GM12878 (cell line): Measurements from ENCODE around the gene ABCA3. TPM values are rescaled to one million over a fixed set of nuclear protein-coding genes. Genes with fewer than 3 reads are reported as not detected.

ENCODE experiments used
- ATAC-seq: fragments of 200-7000 bp; cut with Tn5 transposase; 3 replicates; pipeline ENCODE4 v1.9.1; 2020; ENCODE audit warnings: mild to moderate bottlenecking, moderate library complexity
- BruUV-seq: library from RNA; stranded (reverse); fragments of 400-500 nt; replicated peaks from 2 replicates; lab custom pipeline; 2021; lab: Mats Ljungman, UMichigan
- CTCF ChIA-PET: fragments of 300-600 bp; sonication (Branson Sonifier 250); formaldehyde crosslinking; extraction: SDS; loops from one replicate; lab custom pipeline; 2021; ENCODE audit warnings: inconsistent platforms; lab: Yijun Ruan, JAX
- POLR2A ChIA-PET: fragments of 350-600 bp; formaldehyde crosslinking; extraction: SDS; loops from one replicate; lab custom pipeline; 2021; ENCODE audit warnings: inconsistent platforms; lab: Charles Lee
- RAD21 ChIA-PET: fragments of 300-600 bp; sonication (Branson Sonifier 250); formaldehyde crosslinking; loops from one replicate; lab custom pipeline; 2023; ENCODE audit warnings: antibody characterized with exemption; ENCODE audit not compliant: unreplicated experiment; lab: Charles Lee
- SMC1A ChIA-PET: fragments of 300-600 bp; sonication (Branson Sonifier 250); formaldehyde crosslinking; loops from one replicate; lab custom pipeline; 2023; ENCODE audit not compliant: unreplicated experiment, uncharacterized antibody; lab: Charles Lee
- DNase-seq: peaks from one replicate; pipeline ENCODE4 v3.0.0-alpha.2; 2011; ENCODE audit warnings: low read depth, low spot score
- FAIRE-seq: peaks from 3 replicates; lab custom pipeline; 2011; peaks lifted over from hg19 to GRCh38; lab: Jason Lieb, UNC
- H2AFZ ChIP-seq: 2 replicates; pipeline ENCODE4 v1.6.0; 2011; ENCODE audit warnings: low read depth, low read length, control low read depth; ENCODE audit not compliant: control insufficient read depth
- H3K27ac ChIP-seq: 2 replicates; pipeline ENCODE4 v1.5.1; 2011; ENCODE audit warnings: control low read depth; ENCODE audit not compliant: control insufficient read depth, insufficient read depth
- H3K27me3 ChIP-seq, 2 experiments: replicated peaks in 1 of 2; 2 replicates each; pipeline versions ENCODE4 v1.6.0 to v1.6.1; 2011; ENCODE audit warnings: low read length in 1 of 2; ENCODE audit not compliant: control insufficient read depth in 2 of 2, insufficient read depth in 2 of 2
- H3K36me3 ChIP-seq, 2 experiments: 2 replicates each; pipeline ENCODE4 v1.5.1; 2011; ENCODE audit warnings: low read length in 1 of 2; ENCODE audit not compliant: control insufficient read depth in 2 of 2, insufficient read depth in 2 of 2
- H3K4me1 ChIP-seq: 2 replicates; pipeline ENCODE4 v1.6.1; 2011; ENCODE audit warnings: mild to moderate bottlenecking, low read length, moderate library complexity, mixed read lengths; ENCODE audit not compliant: control insufficient read depth, insufficient read depth
- H3K4me2 ChIP-seq: 2 replicates; pipeline ENCODE4 v1.6.0; 2011; ENCODE audit warnings: control low read depth; ENCODE audit not compliant: control insufficient read depth, insufficient read depth
- H3K4me3 ChIP-seq: fragments of 200-600 bp; sonication (generic); 2 replicates; pipeline ENCODE4 v1.5.1; 2016
- H3K79me2 ChIP-seq: 2 replicates; pipeline ENCODE4 v1.6.0; 2011; ENCODE audit warnings: low read length; ENCODE audit not compliant: control insufficient read depth, insufficient read depth
- H3K9ac ChIP-seq: 2 replicates; pipeline ENCODE4 v1.8.0; 2011; ENCODE audit warnings: low read length, control low read depth, mixed read lengths; ENCODE audit not compliant: control insufficient read depth, insufficient read depth
- H3K9me3 ChIP-seq: replicated peaks from 3 replicates; pipeline ENCODE4 v1.5.1; 2011; ENCODE audit warnings: mild to moderate bottlenecking, low read length; ENCODE audit not compliant: control insufficient read depth, insufficient read depth
- H4K20me1 ChIP-seq: 2 replicates; pipeline ENCODE4 v1.6.0; 2011; ENCODE audit not compliant: control insufficient read depth, insufficient read depth
- JUND ChIP-seq: IDR thresholded peaks from 2 replicates; pipeline ENCODE4 v1.6.1; 2012; ENCODE audit warnings: low read depth, mild to moderate bottlenecking, low read length, improper control_type of control experiment, moderate library complexity
- MTA2 ChIP-seq: fragments of 450-650 bp; IDR thresholded peaks from 2 replicates; pipeline ENCODE4 v1.6.1; 2016; ENCODE audit warnings: low read depth, mild to moderate bottlenecking, moderate library complexity
- POLR2A ChIP-seq: IDR thresholded peaks from 2 replicates; pipeline ENCODE4 v1.6.1; 2011; ENCODE audit warnings: low read depth, mild to moderate bottlenecking, low read length
- WGBS: methylation state at CpG from one replicate; pipeline ENCODE4 v1.1.6; 2016; ENCODE audit warnings: low lambda C conversion rate; ENCODE audit not compliant: insufficient replicate concordance, insufficient coverage; ENCODE audit errors: missing lambda C conversion rate; 5-methylcytosine and 5-hydroxymethylcytosine counted together
- in situ Hi-C: fragments of 300-500 bp; cut with MboI; formaldehyde crosslinking; loops from 9 replicates; pipeline ENCODE4 v1.14.3; 2018; ENCODE audit warnings: mixed read lengths
- intact Hi-C: fragments of 100-400 bp; cut with micrococcal nuclease; formaldehyde crosslinking; loops from one replicate; pipeline ENCODE4 v1.14.2; 2022; ENCODE audit not compliant: unreplicated experiment
- polyA plus RNA-seq, 11 experiments: library from polyadenylated mRNA; depleted of rRNA in 4 of 11; unstranded in 6 of 11; stranded (reverse) in 5 of 11; fragments of >200 nt; fragmentation: Nextera tagmentation in 4 of 11; fragmentation: Illumina TruSeq in 1 of 11; extraction: Ambion mirVana in 4 of 11; extraction: Trizol in 1 of 11; gene quantifications; 1 replicate in 1 of 11; 2 replicates in 10 of 11; pipeline versions ENCODE4 v1.2.1 to v1.2.3, GENCODE V29; 2011 to 2016; ENCODE audit warnings: inconsistent platforms in 2 of 11, missing spikeins in 2 of 11, low read depth in 1 of 11
- total RNA-seq, 4 experiments: library from RNA; depleted of rRNA in 3 of 4; stranded (reverse); fragments of >200 nt in 3 of 4; fragmentation: Illumina TruSeq in 1 of 4; extraction: Trizol in 1 of 4; gene quantifications; 2 replicates each; pipeline versions ENCODE4 v1.2.1 to v1.2.3, GENCODE V29; 2013 to 2021
- TF ChIP-seq, protein P1 (sequence below): fragments of 450-650 bp; IDR thresholded peaks from 2 replicates; pipeline ENCODE4 v1.6.1; 2017; ENCODE audit warnings: mild to moderate bottlenecking
- TF ChIP-seq, protein P2 (sequence below): IDR thresholded peaks from 2 replicates; pipeline ENCODE4 v1.6.1; 2012; ENCODE audit warnings: improper control_type of control experiment, low read depth, low read length; ENCODE audit not compliant: insufficient replicate concordance
- TF ChIP-seq, protein P3 (sequence below): IDR thresholded peaks from 2 replicates; pipeline ENCODE4 v1.6.1; 2011; ENCODE audit warnings: mild to moderate bottlenecking, low read depth, low read length, moderate library complexity; ENCODE audit not compliant: insufficient replicate concordance

Gene ABCA3
- total and polyA plus RNA-seq, 10 of the 15 experiments (the other 5 are each of a cell fraction or from before 2014, with no cell fraction given): 0.71 to 17.6 (median 6.7) TPM

DNA sequence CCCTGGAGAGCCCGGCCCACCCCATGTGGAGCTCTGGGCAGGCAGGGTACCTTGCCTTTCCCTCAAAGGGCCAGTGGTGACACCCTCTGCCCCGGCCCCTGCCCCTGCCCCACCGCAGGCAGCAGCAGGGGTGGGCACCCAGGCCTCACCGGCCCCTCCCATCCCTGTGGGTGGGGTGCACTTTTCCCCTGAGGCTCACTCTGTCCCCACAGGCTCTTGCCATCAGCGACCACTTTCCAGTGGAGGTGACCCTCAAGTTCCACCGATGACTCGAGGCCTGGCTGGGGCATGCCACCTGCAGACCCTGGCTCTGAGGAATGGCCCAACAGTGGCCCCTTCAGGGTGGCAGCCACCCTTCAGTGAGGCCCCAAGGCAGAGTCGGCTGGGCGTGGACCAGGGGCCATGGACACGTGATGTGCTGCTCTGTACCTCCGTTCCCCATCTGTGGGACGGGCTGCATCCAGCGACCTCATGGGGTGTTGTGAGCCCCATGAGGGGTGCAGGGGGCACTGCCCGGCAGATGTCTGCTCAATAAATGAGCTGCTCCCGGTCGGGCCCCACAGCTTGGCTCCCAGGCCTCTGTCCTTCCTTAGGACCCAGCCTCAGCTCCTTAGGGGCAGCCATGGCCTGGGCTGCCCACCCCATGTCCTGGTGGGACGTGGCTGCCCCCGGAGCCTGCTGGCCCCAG, 102.2 kb downstream of the ABCA3 start:
- Histone ChIP-seq H3K79me2 (no peaks in the 10 kb centered on the region), H4K20me1 (no peaks in the 10 kb centered on the region), H3K9ac (no peak overlapping the region), H3K9me3 (no peaks in the 10 kb centered on the region), H3K4me3 (no peak overlapping the region), H2AFZ (no peak overlapping the region), H3K36me3 (peaks cover 0 to 22% of the 10 kb centered on the region in 2 experiments; a peak in 3 of 4 replicates), H3K4me2 (no peak overlapping the region), H3K4me1 (no peaks in the 10 kb centered on the region), H3K27me3 (no peaks in the 10 kb centered on the region), H3K27ac (no peak overlapping the region)
- 72% methylated on average over 17 of the region's 18 CpGs for WGBS
- CTCF ChIA-PET: no interaction called here
- in situ Hi-C loops: no loop called here
- FAIRE-seq (no peak), DNase-seq (no peak), ATAC-seq (peak; percentile 10)
- RAD21 ChIA-PET: no interaction called here
- intact Hi-C loops: no loop called here
- SMC1A ChIA-PET: interaction anchor here (0.5 kb wide), 1 partner anchor 9 kb away, joined by 3 read pairs; no protein-coding TSS in a partner anchor
- TF ChIP-seq MTA2 (no peak), POLR2A (peak; percentile 38)
- TF ChIP-seq, protein P1, sequence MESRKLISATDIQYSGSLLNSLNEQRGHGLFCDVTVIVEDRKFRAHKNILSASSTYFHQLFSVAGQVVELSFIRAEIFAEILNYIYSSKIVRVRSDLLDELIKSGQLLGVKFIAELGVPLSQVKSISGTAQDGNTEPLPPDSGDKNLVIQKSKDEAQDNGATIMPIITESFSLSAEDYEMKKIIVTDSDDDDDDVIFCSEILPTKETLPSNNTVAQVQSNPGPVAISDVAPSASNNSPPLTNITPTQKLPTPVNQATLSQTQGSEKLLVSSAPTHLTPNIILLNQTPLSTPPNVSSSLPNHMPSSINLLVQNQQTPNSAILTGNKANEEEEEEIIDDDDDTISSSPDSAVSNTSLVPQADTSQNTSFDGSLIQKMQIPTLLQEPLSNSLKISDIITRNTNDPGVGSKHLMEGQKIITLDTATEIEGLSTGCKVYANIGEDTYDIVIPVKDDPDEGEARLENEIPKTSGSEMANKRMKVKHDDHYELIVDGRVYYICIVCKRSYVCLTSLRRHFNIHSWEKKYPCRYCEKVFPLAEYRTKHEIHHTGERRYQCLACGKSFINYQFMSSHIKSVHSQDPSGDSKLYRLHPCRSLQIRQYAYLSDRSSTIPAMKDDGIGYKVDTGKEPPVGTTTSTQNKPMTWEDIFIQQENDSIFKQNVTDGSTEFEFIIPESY: no peak
- no TSS peak for BruUV-seq
- POLR2A ChIA-PET: interaction anchor here (0.8 kb wide), 1 partner anchor 24 kb away, joined by 3 read pairs; the partner anchor contains the start of gene PGP

DNA sequence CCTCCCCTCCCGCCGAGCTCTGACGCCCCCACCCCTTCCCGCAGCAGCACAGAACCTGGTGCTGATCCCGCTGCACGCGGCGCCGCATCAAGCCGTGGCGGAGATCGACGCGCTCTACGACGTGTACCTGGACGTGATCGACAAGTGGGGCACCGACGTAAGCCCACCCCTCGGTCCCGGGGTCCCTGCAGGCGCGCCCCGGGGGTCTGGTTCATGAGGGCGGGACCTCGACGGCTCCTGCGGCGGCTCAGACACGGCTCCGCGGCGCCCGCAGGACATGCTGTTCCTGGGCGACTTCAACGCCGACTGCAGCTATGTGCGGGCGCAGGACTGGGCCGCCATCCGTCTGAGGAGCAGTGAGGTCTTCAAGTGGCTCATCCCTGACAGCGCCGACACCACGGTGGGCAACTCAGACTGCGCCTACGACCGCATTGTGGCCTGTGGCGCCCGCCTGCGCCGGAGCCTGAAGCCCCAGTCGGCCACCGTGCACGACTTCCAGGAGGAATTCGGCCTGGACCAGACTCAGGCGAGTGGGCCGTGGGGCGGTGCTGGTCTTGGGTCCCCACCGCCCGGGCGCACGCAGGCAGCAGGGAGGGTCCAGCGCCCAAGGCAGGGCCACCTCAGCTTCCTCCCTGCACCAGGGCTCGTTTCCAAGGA, 102.9 kb downstream of the ABCA3 start:
- ChIA-PET RAD21 (no interaction called here), POLR2A (no interaction called here), CTCF (no interaction called here), SMC1A (no interaction called here)
- no peak overlapping the region for H3K9ac ChIP-seq
- ATAC-seq (no peak), DNase-seq (no peak), FAIRE-seq (no peak)
- no peaks in the 10 kb centered on the region for H3K9me3 ChIP-seq
- H3K27ac ChIP-seq: no peak overlapping the region
- peaks cover 0 to 21% of the 10 kb centered on the region in 2 experiments; a peak in 3 of 4 replicates for H3K36me3 ChIP-seq
- no peaks in the 10 kb centered on the region for H3K27me3 ChIP-seq
- intact Hi-C loops: no loop called here
- no peaks in the 10 kb centered on the region for H3K4me1 ChIP-seq
- BruUV-seq: no TSS peak
- no peak overlapping the region for H3K4me2 ChIP-seq
- in situ Hi-C loops: no loop called here
- H3K4me3 ChIP-seq: no peak overlapping the region
- no peak overlapping the region for H2AFZ ChIP-seq
- H4K20me1 ChIP-seq: no peaks in the 10 kb centered on the region
- WGBS: 38% methylated on average over 45 of the region's 65 CpGs
- no peaks in the 10 kb centered on the region for H3K79me2 ChIP-seq
- no peak for TF ChIP-seq JUND
- TF ChIP-seq, protein P2, sequence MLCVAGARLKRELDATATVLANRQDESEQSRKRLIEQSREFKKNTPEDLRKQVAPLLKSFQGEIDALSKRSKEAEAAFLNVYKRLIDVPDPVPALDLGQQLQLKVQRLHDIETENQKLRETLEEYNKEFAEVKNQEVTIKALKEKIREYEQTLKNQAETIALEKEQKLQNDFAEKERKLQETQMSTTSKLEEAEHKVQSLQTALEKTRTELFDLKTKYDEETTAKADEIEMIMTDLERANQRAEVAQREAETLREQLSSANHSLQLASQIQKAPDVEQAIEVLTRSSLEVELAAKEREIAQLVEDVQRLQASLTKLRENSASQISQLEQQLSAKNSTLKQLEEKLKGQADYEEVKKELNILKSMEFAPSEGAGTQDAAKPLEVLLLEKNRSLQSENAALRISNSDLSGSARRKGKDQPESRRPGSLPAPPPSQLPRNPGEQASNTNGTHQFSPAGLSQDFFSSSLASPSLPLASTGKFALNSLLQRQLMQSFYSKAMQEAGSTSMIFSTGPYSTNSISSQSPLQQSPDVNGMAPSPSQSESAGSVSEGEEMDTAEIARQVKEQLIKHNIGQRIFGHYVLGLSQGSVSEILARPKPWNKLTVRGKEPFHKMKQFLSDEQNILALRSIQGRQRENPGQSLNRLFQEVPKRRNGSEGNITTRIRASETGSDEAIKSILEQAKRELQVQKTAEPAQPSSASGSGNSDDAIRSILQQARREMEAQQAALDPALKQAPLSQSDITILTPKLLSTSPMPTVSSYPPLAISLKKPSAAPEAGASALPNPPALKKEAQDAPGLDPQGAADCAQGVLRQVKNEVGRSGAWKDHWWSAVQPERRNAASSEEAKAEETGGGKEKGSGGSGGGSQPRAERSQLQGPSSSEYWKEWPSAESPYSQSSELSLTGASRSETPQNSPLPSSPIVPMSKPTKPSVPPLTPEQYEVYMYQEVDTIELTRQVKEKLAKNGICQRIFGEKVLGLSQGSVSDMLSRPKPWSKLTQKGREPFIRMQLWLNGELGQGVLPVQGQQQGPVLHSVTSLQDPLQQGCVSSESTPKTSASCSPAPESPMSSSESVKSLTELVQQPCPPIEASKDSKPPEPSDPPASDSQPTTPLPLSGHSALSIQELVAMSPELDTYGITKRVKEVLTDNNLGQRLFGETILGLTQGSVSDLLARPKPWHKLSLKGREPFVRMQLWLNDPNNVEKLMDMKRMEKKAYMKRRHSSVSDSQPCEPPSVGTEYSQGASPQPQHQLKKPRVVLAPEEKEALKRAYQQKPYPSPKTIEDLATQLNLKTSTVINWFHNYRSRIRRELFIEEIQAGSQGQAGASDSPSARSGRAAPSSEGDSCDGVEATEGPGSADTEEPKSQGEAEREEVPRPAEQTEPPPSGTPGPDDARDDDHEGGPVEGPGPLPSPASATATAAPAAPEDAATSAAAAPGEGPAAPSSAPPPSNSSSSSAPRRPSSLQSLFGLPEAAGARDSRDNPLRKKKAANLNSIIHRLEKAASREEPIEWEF: no peak
- TF ChIP-seq, protein P3, sequence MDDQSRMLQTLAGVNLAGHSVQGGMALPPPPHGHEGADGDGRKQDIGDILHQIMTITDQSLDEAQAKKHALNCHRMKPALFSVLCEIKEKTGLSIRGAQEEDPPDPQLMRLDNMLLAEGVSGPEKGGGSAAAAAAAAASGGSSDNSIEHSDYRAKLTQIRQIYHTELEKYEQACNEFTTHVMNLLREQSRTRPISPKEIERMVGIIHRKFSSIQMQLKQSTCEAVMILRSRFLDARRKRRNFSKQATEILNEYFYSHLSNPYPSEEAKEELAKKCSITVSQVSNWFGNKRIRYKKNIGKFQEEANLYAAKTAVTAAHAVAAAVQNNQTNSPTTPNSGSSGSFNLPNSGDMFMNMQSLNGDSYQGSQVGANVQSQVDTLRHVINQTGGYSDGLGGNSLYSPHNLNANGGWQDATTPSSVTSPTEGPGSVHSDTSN: no peak
